GM10248 (cell line): ENCODE data around the gene TIGD1.

ENCODE experiments used
- CTCF ChIA-PET: fragments of 300-600 bp; sonication (Branson Sonifier 250); formaldehyde crosslinking; extraction: SDS; loops from one replicate; lab custom pipeline; 2021; ENCODE audit warnings: antibody characterized with exemption; lab: Yijun Ruan, JAX
- POLR2A ChIA-PET: fragments of 350-650 bp; sonication (Branson Sonifier 250); formaldehyde crosslinking; extraction: SDS; loops from one replicate; lab custom pipeline; 2020; ENCODE audit warnings: antibody characterized with exemption; lab: Yijun Ruan, JAX
- DNase-seq: peaks from one replicate; pipeline ENCODE4 v3.0.0; 2012; ENCODE audit errors: extremely low spot score
- TF ChIP-seq, protein P1 (sequence below): IDR thresholded peaks from 2 replicates; pipeline ENCODE4 v1.5.1; 2012; ENCODE audit warnings: mild to moderate bottlenecking, low read depth; ENCODE audit errors: extremely low read depth, missing control alignments, control extremely low read depth

Gene TIGD1

DNA sequence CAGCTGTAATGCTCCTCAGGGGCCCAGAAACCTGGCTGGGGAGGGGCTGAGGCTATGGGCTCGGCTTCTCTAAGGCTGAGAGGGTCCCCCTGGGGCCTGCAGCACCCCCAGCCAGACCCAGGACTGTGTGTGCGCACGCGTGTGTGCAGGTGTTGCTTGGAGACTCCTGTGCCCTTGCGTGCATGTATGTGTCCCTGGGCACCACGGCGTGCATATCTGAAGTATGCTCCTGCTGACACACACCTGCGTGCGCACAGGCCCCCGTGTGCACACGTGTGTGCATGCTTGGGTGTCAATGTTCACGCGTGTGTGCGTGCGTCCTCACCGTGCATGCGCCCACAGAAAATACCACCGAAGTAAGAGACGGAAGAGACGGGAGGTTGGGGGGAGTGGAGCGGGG, 47.8 kb downstream of the TIGD1 start:
- POLR2A ChIA-PET: no interaction called here
- CTCF ChIA-PET: no interaction called here
- TF ChIP-seq, protein P1, sequence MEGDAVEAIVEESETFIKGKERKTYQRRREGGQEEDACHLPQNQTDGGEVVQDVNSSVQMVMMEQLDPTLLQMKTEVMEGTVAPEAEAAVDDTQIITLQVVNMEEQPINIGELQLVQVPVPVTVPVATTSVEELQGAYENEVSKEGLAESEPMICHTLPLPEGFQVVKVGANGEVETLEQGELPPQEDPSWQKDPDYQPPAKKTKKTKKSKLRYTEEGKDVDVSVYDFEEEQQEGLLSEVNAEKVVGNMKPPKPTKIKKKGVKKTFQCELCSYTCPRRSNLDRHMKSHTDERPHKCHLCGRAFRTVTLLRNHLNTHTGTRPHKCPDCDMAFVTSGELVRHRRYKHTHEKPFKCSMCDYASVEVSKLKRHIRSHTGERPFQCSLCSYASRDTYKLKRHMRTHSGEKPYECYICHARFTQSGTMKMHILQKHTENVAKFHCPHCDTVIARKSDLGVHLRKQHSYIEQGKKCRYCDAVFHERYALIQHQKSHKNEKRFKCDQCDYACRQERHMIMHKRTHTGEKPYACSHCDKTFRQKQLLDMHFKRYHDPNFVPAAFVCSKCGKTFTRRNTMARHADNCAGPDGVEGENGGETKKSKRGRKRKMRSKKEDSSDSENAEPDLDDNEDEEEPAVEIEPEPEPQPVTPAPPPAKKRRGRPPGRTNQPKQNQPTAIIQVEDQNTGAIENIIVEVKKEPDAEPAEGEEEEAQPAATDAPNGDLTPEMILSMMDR: no peak
- no peak for DNase-seq

DNA sequence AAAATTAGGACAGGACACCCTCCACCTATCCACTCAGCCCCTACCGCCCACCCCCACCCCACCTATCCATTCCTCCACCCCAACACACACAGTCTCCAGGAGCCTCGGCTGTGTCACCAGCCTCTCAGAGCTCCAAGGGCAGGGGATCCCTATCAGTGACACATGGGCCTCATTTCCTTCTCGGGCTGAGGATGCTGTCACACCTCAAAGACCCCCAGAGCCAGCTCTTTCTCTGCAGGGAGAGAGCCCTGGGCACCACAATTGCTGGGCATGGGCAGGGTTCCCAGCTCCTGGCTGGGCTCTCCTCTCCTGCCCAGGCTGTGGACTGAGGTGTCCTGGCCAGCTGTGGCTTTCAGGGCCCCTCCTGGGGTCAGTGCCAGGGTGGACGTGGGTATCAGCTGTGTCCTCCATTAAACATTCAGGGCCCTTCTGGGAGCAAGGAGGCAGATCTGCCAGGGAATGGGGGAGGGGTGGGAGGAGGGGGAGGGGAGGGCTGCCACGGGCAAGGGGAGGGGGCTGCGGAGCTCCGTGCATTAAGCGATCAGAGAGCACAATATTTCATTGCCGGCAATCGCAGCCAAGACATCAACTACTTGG, 48.5 kb downstream of the TIGD1 start:
- POLR2A ChIA-PET: no interaction called here
- CTCF ChIA-PET: no interaction called here
- DNase-seq: no peak
- TF ChIP-seq, protein P1: no peak

DNA sequence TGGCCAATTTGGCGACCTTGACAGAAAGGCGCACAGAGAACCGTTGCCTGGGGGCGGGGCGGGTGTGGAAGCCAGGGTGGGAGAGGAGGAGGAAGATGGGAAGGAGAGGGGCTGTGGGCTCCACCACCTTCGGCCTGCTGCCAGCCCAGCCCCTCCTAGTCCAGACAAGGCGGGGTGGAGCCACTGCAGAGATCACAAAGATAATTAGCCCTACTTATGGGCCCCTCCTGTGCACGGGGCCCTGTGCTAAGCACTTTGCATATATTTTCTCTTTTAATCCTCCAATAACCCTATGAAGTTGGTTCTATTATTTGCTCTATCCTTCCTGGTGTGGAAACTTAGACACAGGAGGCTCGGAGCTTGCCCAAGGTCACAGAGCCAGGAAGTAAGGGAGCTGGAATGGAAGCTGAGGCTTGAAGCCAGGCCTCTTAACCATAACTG, 49.0 kb downstream of the TIGD1 start:
- DNase-seq: no peak
- TF ChIP-seq, protein P1: no peak
- POLR2A ChIA-PET: no interaction called here
- CTCF ChIA-PET: no interaction called here

DNA sequence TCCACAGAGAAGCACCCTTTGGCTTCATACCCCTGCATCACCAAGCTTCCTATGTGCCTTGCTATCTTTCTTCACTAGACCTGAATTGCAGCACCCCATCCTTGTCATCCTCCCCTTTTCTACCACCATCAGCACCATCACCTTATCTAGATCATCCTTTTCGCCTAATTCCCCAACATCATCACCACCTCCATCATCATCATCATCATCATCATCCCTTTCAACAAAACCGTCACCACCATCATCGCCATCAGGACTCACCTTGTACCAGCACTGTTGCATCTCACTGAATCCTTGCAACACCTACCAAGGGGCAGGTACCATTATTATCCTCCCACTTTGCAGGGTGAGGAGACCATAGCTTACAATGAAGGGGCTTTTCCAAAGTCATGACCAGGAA, 51.9 kb downstream of the TIGD1 start:
- POLR2A ChIA-PET: no interaction called here
- CTCF ChIA-PET: no interaction called here

More for the DNA sequence above, 51.9 kb downstream of the TIGD1 start:
- TF ChIP-seq, protein P1: no peak
- no peak for DNase-seq
